NCI-H2227 (cell line): ENCODE data around the gene DNAJC5G.

ENCODE experiments used
- DNase-seq: peaks from one replicate; lab custom pipeline; 2025; ENCODE audit not compliant: unreplicated experiment; lab: John Stamatoyannopoulos, UW

The DNAJC5G gene, protein sequence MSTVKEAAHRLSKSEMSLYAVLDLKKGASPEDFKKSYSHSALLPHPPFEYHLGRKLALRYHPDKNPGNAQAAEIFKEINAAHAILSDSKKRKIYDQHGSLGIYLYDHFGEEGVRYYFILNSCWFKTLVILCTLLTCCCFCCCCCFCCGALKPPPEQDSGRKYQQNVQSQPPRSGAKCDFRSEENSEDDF

DNA sequence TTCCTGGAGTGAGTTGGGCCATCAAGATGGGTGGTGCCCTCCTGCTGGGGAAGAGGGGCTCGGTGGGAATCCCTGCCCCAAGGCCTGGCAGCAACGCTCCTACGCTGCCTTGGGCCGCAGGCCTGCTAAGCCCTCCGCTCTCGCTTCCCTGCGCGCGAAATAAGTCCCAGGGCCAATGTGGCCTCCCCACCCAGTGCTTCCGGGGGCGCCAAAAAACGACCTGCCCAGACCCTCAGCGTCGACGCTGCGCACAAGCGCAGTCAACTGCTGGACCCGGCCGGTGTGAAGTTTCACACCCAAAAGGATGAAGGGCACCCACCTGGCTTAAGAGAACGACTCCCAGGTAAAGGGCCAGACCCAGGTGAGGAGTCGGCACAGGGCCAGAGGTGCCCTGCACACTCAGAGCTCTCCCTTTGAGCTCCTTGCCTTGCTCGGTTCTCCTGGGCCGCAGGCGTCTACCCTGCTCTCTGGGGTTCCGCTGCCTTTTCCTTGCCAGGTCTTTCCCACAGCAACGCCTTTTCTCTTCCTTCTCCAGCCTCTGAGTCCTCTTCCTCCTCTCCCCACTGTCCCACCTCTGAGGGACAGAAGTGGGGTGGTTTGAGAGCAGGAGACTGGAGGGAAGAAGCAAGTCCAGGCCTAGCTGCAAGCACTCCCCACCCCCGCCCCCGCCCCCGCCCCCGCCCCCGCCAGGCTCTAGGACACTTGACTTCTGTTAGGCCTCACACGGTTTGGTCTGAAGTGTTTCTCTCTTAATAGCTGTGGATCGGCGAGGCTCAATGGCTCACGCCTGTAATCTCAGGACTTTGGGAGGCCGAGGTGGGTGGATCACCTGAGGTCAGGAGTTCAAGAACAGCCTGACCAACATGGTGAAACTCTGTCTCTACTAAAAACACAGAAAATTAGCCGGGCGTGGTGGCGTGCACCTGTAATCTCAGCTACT lies at the start of gene DNAJC5G:
Gene DNAJC5G (plus strand): TSS at position 223 of the 940 bp plus-strand sequence. CDS start 1,296 bp downstream, outside the sequence.
- no peak for DNase-seq

DNA sequence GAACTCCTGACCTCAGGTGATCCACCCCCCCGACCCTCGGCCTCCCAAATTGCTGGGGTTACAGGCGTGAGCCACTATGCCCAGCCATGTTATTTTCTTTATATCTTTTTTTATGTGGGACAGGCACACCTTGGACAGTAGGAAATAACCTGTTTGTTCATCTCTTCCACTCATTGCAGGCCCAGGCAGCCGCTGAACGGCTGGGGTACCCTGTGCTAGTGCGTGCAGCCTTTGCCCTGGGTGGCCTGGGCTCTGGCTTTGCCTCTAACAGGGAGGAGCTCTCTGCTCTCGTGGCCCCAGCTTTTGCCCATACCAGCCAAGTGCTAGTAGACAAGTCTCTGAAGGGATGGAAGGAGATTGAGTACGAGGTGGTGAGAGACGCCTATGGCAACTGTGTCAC lies 49.7 kb upstream of the DNAJC5G start:
- DNase-seq: no peak

DNA sequence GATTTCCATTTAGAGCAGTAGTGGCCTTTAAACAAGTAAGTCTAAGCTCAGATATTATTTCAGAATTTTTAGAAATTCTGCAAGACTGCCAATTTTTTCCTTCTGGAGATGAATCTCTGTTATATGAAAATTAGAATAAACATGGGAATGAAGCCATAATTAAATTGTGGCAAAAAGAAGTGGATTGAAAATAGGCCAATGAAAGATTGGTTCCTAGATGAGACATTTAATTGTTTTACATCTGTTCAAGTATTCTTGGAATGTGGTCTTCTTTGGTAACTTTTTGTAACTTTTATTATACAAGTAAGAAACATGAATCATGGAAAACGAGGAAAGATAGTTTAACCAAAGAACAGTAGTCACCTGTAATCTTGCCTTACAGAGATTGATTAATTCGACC lies 47.7 kb upstream of the DNAJC5G start:
- DNase-seq: no peak

DNA sequence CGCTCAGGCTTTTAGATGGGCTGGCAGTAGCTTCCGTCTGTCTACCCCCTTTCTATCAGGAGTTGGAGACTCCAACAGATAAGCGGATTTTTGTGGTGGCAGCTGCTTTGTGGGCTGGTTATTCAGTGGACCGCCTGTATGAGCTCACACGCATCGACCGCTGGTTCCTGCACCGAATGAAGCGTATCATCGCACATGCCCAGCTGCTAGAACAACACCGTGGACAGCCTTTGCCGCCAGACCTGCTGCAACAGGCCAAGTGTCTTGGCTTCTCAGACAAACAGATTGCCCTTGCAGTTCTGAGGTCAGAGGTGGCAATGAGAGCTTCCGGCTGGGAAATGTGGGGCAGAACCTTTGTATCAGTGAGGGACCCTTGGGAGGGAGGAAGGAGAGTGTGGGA lies 43.3 kb upstream of the DNAJC5G start:
- DNase-seq: no peak

DNA sequence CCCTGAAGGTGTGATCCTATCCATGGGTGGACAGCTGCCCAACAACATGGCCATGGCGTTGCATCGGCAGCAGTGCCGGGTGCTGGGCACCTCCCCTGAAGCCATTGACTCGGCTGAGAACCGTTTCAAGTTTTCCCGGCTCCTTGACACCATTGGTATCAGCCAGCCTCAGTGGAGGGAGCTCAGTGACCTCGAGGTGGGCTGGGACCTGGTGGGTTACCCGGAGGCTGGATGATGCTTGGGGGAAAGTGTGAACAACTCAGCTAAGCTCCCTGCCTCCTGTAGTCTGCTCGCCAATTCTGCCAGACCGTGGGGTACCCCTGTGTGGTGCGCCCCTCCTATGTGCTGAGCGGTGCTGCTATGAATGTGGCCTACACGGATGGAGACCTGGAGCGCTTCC lies 41.9 kb upstream of the DNAJC5G start:
- DNase-seq: no peak

DNA sequence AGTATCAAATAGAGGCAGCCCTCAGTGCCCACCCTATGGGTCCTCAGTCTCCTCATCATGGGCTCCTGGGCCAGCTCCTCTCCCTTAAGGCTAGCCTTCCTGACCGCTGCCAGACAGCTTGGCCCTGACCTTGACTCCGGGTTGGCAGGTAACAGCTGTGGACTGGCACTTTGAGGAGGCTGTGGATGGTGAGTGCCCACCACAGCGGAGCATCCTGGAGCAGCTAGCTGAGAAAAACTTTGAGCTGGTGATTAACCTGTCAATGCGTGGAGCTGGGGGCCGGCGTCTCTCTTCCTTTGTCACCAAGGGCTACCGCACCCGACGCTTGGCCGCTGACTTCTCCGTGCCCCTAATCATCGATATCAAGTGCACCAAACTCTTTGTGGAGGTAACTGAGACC lies 39.1 kb upstream of the DNAJC5G start:
- no peak for DNase-seq

DNA sequence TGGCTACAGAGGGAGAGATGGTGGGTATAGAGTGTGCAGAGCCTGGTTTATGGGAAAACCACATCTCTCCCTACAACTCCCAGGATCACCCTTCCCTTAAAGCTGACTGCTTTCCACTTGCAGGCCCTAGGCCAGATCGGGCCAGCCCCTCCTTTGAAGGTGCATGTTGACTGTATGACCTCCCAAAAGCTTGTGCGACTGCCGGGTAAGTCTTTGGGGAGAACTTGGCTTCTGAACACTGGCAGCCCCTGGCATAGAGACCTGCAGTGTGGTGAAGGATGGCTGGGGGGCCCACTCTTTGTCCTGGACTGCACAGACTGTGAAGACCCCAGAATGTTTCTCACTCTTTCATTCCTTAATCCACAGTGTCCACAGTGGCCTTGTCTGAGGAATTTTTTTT lies 38.6 kb upstream of the DNAJC5G start:
- no peak for DNase-seq

DNA sequence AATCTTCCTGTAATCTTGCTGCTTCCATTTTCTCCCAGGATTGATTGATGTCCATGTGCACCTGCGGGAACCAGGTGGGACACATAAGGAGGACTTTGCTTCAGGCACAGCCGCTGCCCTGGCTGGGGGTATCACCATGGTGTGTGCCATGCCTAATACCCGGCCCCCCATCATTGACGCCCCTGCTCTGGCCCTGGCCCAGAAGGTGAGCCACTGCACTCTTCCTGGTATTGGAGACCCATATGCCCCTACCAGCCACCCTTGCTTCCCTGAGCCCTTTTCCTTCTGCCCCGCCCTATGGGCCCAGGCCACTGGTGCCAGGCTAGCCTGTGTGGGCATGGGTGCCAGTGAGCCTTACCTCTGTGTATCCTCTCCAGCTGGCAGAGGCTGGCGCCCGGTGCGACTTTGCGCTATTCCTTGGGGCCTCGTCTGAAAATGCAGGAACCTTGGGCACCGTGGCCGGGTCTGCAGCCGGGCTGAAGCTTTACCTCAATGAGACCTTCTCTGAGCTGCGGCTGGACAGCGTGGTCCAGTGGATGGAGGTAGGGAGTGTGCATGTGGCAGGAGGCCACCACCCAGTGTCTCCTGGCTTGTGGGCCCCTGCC lies 37.8 kb upstream of the DNAJC5G start:
- no peak for DNase-seq

DNA sequence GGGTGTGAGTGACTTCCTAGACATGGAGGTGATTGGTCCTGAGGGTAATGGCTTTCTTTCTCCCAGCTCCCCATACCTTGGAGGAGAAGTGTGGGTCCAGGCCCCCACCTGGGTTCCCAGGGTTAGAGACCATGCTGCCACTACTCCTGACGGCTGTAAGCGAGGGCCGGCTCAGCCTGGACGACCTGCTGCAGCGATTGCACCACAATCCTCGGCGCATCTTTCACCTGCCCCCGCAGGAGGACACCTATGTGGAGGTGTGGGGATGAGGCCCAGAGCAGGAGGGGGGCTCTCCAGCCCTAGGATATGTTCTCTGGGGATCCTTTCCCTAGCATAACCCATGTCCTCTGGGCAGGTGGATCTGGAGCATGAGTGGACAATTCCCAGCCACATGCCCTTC lies 36.3 kb upstream of the DNAJC5G start:
- no peak for DNase-seq

DNA sequence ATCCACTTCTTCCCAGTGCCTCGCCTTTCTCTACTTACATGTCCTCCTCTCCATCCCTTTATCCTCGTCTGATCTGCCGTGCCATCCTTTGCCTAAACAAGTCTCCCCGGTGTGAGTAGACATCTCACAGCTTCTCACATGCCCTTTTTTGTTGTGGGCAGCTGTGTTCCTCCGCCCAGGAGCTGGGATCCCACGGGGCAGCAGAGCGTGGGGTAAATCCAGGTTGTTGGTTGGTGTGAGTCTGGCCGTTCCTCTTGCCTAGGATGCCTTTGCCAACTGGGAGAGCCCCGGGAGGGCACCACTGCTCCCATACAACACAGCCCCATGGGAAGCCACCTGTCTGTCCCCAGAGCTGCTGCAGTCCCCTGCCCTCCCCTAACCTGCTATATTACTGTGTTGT lies 34.8 kb upstream of the DNAJC5G start:
- DNase-seq: no peak

DNA sequence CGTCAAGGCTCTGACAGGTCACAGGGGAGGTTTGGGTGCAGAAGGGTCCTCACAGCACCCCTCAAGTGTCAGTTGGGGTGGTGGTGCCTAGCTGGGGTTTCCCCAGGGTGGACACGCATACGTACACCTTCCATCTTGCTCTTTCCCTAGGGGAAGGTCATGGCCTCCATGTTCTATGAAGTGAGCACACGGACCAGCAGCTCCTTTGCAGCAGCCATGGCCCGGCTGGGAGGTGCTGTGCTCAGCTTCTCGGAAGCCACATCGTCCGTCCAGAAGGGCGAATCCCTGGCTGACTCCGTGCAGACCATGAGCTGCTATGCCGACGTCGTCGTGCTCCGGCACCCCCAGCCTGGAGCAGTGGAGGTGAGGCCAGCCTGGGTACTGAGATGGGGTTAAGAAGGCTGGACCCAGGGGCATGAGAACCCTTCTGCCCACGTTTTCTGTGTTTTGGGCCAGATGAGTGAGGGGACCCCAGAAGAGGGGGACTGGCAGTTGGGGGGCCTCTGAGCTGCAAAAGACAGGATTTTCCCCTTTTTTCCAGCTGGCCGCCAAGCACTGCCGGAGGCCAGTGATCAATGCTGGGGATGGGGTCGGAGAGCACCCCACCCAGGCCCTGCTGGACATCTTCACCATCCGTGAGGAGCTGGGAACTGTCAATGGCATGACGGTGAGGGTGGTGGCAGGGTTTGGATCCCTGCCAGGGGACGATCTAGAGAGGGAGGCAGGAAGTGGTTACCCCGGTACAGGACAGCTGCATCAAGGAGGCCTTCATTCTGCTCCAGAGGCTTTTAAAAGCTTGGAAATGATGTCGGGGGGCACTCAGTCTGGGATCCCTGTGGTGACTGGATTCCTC lies 33.2 kb upstream of the DNAJC5G start:
- no peak for DNase-seq

DNA sequence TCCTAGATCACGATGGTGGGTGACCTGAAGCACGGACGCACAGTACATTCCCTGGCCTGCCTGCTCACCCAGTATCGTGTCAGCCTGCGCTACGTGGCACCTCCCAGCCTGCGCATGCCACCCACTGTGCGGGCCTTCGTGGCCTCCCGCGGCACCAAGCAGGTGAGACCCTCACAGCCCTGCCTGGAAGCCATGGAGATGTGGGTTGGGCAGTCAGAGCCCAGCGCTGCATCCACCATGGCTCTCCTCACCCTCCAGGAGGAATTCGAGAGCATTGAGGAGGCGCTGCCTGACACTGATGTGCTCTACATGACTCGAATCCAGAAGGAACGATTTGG lies 32.6 kb upstream of the DNAJC5G start:
- DNase-seq: no peak

DNA sequence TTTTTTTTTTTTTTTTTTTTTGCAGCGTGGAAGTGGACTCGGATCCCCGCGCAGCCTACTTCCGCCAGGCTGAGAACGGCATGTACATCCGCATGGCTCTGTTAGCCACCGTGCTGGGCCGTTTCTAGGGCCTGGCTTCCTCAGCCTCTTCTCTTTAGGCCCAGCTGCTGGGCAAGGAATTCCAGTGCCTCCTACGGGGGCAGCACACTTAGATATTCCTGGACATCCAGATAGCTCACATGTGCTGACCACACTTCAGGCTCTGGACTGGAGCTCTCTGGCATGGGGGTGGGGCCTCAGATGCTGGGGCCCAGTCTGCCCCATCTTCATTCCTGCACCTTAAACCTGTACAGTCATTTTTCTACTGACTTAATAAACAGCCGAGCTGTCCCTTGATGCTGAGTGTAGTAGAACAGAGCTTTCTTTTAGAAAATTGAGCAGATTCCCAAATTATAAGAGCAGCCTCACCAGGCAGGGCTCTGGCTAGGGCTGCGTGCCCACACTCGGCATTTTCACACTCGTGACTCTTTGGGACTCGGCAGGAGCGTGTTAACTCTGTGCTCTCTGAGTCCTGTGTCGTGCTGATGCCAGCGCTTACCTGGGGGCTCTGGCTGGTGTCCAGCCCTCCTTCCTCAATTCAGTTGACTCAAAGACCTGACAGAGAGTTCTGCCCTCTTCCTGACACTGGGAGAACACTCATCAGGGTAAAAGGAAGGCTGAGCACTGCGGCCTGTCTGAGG lies 31.7 kb upstream of the DNAJC5G start:
- no peak for DNase-seq

DNA sequence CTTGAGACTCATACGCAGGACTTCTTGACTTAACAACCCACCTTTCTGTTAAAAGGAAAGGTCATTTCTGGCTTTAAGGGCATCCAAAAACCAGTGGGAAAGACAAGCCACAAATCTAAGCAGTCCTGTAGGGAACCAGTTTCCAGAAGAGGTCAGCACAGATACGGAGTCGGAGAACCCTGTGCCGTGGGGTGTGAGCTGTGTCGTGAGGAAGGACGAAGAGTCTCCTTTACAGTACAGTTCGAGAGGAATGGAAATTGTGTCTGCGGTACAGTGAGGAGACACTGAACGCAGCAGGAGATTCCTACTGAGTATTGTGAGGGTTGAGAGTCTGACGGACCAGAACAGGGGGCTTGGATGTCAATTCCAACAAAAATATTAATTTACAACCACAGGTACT lies 30.1 kb upstream of the DNAJC5G start:
- DNase-seq: no peak

DNA sequence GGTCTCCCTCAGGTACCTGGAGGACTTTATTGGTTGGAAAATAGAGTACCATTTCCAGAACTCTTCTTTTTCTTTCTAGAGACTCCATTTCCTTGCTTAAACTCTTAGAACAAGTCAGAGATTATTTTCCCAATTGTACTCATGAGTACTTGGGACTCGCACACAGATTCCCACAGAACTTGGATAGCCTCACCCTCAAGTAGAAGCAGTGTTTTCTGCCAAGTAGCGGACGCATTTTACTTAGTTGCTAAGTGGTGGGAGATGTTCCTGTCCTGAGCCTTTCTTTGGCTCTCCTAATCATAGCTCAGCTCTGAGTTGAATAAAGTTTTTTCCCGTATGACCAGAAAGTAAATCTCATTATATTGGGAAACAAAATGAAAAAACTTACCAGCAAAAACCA lies 29.6 kb upstream of the DNAJC5G start:
- no peak for DNase-seq

DNA sequence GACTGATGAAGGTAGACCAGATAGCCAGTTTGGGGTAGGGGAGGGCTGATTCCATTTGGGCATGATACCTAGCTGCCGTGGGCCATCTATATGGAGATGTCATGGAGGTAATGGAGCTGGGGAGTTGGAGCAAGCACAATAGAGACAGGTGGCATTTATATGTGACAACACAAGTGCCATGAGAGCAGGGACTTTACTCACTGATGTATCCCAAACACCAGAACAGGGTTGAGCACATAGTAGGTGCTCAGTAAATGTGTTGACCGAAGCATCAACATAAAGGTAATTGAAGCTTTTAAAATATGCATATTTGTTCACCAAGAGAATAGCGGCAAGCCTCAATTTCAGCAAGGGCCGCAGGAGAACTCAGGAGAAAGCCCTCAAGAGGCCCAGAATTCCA lies 27.3 kb upstream of the DNAJC5G start:
- no peak for DNase-seq

DNA sequence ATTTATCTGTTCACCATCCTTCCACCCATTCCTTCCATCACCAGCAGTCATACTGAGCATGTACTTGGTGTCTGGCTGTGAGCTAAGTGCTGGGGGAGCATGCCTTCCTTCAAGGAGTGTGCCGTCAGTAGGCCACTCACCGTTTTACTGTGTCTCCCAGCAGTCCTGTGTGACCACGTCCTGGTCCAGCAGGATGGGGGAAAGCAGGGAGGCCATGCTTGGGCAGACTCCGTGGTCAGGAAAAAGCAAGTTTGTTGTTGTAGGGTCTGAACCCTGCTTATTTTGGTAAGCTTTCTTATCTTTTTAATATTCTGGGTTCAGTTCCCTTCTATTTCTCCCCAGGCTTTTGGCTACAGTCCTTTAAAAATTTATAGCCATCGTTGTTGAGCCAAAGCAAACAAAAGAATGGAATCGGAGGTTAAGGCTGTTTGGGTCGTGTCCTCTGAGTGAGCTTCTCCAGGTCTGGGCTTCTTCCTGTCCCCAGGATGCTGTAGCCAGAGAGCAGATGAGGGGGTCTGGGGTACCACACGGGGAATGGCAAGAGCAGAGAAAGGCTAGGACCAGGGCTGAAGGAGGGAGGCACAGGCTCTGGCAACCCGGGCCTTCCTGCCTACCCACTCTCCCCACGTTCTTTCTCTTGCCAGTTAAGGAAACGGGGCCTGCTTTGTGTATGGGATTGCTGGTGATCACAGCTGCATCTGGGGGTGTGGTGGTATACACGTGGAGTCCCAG lies 25.9 kb upstream of the DNAJC5G start:
- no peak for DNase-seq

DNA sequence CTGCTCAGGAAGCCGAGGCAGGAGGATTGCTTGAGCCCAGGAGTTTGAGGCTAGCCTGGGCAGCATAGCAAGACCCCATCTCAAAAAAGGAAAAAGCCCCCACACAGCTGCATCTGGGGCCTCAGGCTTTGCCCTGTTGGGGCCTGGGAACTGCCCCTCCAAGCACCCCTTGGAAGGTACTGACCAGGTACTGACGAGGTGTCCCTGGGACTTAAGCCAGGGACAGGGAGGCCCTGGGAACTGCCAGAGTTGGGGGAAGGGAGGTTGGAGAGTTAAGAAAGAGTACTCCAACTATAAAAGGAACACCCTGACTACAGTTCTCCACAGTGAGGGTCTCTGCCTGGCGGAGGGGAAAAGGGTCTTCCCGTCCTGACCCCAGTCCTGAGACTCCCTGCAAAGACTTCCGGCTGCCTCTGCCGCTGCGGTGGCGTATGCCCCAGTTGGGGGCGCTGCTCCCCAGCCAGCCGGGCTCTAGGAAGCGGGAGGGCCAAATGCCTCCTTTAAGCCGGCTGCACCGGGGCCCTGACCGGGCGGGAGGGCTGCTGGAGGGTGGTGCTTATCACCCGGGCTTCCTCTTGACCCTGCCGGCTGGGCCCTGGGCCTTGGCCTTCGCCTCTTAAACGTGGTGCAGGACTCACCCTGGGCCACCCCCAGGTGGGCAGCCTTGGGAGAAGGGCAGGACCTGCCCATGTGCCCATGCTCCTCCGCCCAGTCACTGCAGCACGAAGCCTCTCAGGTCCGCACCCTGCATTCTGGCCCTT lies 25.2 kb upstream of the DNAJC5G start:
- peak; percentile 67 for DNase-seq

DNA sequence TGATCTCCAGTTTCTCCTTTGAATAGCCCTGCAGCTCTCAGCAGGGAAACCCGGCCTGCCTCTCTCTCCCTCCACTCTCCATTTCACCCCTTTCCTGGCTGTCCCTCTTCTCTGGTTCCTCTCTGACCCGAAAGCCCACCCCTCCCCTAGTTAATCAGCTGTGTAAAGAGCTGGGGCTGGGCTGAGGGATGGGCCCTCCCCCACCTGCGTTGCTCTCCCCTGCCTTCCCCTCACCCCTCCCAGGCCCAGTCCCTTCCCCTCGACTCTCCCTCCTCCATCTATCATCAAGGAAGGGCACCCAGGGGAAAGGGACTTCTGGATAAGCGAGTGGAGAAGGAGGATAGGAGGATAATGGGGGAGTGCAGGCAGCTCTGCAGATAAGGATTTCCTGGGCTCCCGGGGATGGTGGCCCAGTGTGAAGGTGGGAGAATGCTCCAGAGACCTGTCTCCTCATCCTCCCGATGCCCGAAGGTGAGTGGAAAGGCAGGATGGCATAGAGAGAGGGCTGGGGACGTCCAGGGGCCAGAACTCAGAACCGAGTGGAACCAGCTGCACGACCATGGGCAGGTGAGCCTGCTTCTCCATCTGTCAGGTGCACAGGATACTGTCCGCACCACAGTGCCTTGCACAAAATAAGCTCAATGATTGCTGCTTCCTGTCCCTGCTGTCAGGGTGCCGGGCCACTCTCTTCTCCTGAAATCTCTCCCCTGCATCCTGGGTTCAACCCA lies 24.4 kb upstream of the DNAJC5G start:
- DNase-seq: no peak
